ENCODE data around the gene BST1. TPM values are rescaled to one million over a fixed set of nuclear protein-coding genes. Genes with fewer than 3 reads are reported as not detected.
"Not testable (repeated sequence)": the region's sequence is repeated elsewhere in the genome, so short reads cannot be mapped to it uniquely, and the experiment has no call there.

The BST1 gene
- total RNA-seq, 1 experiment from 2014 or later: 3.0 TPM

- H3K27me3 ChIP-seq (ENCODE audit: control insufficient read depth, insufficient read depth, low read length): no peaks in the 10 kb centered on the region
- TF ChIP-seq REST (IDR thresholded peaks at IDR 0.05; ENCODE audit: insufficient read depth in 1 of 2, low read depth in 2 of 2, low read length in 1 of 2): no peak
- TF ChIP-seq, protein P1, sequence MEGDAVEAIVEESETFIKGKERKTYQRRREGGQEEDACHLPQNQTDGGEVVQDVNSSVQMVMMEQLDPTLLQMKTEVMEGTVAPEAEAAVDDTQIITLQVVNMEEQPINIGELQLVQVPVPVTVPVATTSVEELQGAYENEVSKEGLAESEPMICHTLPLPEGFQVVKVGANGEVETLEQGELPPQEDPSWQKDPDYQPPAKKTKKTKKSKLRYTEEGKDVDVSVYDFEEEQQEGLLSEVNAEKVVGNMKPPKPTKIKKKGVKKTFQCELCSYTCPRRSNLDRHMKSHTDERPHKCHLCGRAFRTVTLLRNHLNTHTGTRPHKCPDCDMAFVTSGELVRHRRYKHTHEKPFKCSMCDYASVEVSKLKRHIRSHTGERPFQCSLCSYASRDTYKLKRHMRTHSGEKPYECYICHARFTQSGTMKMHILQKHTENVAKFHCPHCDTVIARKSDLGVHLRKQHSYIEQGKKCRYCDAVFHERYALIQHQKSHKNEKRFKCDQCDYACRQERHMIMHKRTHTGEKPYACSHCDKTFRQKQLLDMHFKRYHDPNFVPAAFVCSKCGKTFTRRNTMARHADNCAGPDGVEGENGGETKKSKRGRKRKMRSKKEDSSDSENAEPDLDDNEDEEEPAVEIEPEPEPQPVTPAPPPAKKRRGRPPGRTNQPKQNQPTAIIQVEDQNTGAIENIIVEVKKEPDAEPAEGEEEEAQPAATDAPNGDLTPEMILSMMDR (IDR thresholded peaks at IDR 0.05): peak; percentile 75; the same call in 1 of the 2 replicates
- no peak for TF ChIP-seq POLR2AphosphoS5 (IDR thresholded peaks at IDR 0.05; ENCODE audit: low read depth, low read length)
- ChIA-PET CTCF (no interaction called here), POLR2A (no interaction called here)
- H3K4me1 ChIP-seq (ENCODE audit: control insufficient read depth, insufficient read depth, low read length): no peaks in the 10 kb centered on the region
- no peak overlapping the region for H3K27ac ChIP-seq (ENCODE audit: low read length)
- DNase-seq (ENCODE audit: low read depth, low spot score) (peak; percentile 17), ATAC-seq (0 out of 2 replicates have a peak, but pooled peaks have one; percentile 63)
- intact Hi-C loops (cut with micrococcal nuclease; ENCODE audit: unreplicated experiment): loop anchor here (10.0 kb wide), 1 partner anchor 225 kb away; no protein-coding TSS in a partner anchor
- H3K36me3 ChIP-seq (ENCODE audit: control insufficient read depth, insufficient read depth, low read length): no peaks in the 10 kb centered on the region
- no peak overlapping the region for H3K4me3 ChIP-seq (ENCODE audit: low read depth in 2 of 2, low read length in 2 of 2)
- BruUV-seq (replicated peaks): no TSS peak
- no peaks in the 10 kb centered on the region for H3K9me3 ChIP-seq (ENCODE audit: control insufficient read depth, insufficient read depth, low read depth, low read length)
- in situ Hi-C loops (cut with HindIII; ENCODE audit: low pct_unique_long_range_greater_than_20kb, low sequenced_read_pairs): no loop called here
Measured at GRCh38 chr4:15729910-15730533, 27.2 kb downstream of the BST1 start.

DNA sequence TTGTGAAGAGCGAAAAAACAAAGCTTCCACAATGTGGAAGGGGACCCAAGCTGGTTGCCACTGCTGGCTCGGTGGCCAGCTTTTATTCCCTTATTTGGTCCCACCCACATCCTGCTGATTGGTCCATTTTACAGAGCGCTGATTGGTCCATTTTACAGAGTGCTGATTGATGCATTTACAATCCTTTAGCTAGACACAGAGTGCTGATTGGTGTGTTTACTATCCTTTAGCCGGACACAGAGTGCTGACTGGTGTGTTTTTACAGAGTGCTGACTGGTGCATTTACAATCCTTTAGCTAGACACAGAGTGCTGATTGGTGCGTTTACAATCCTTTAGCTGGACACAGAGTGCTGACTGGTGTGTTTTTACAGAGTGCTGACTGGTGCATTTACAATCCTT, 30.2 kb downstream of the BST1 start:
- H3K27me3 ChIP-seq (ENCODE audit: control insufficient read depth, insufficient read depth, low read length); H3K4me3 ChIP-seq (ENCODE audit: low read depth in 2 of 2, low read length in 2 of 2); ATAC-seq; H3K36me3 ChIP-seq (ENCODE audit: control insufficient read depth, insufficient read depth, low read length); H3K4me1 ChIP-seq (ENCODE audit: control insufficient read depth, insufficient read depth, low read length); POLR2A ChIA-PET; H3K27ac ChIP-seq (ENCODE audit: low read length); H3K9me3 ChIP-seq (ENCODE audit: control insufficient read depth, insufficient read depth, low read depth, low read length); DNase-seq (ENCODE audit: low read depth, low spot score); CTCF ChIA-PET; in situ Hi-C loops (cut with HindIII; ENCODE audit: low pct_unique_long_range_greater_than_20kb, low sequenced_read_pairs); BruUV-seq (replicated peaks): not testable (repeated sequence)
- intact Hi-C loops (cut with micrococcal nuclease; ENCODE audit: unreplicated experiment): loop anchor here (10.0 kb wide), 1 partner anchor 222 kb away; no protein-coding TSS in a partner anchor

- intact Hi-C loops (cut with micrococcal nuclease; ENCODE audit: unreplicated experiment) (loop anchor here (10.0 kb wide), 1 partner anchor 219 kb away; no protein-coding TSS in a partner anchor), in situ Hi-C loops (cut with HindIII; ENCODE audit: low pct_unique_long_range_greater_than_20kb, low sequenced_read_pairs) (no loop called here)
- H3K4me3 ChIP-seq (ENCODE audit: low read depth in 2 of 2, low read length in 2 of 2): no peak overlapping the region
- ATAC-seq: no peak
- H3K9me3 ChIP-seq (ENCODE audit: control insufficient read depth, insufficient read depth, low read depth, low read length): no peaks in the 10 kb centered on the region
- POLR2A ChIA-PET: no interaction called here
- TF ChIP-seq TCF7L2 (IDR thresholded peaks at IDR 0.05; ENCODE audit: low read depth, low read length) (no peak), REST (IDR thresholded peaks at IDR 0.05; ENCODE audit: insufficient read depth in 1 of 2, low read depth in 2 of 2, low read length in 1 of 2) (no peak), SIN3A (IDR thresholded peaks at IDR 0.05; ENCODE audit: borderline replicate concordance, insufficient read depth, low read depth, low read length) (no peak)
- TF ChIP-seq, protein P1 (IDR thresholded peaks at IDR 0.05): no peak
- H3K4me1 ChIP-seq (ENCODE audit: control insufficient read depth, insufficient read depth, low read length): no peaks in the 10 kb centered on the region
- H3K27me3 ChIP-seq (ENCODE audit: control insufficient read depth, insufficient read depth, low read length): no peaks in the 10 kb centered on the region
- no peaks in the 10 kb centered on the region for H3K36me3 ChIP-seq (ENCODE audit: control insufficient read depth, insufficient read depth, low read length)
- no peak for DNase-seq (ENCODE audit: low read depth, low spot score)
- no TSS peak for BruUV-seq (replicated peaks)
- no peak overlapping the region for H3K27ac ChIP-seq (ENCODE audit: low read length)
- CTCF ChIA-PET: no interaction called here
Measured at GRCh38 chr4:15735536-15735935, 32.7 kb downstream of the BST1 start.
